Activated gamma-delta T cell treated with Interleukin-2 at 50 U/mL for 16 hours (primary cell): ENCODE results near the gene MAPK4.
"Not testable (repeated sequence)": the region's sequence is repeated elsewhere in the genome, so short reads cannot be mapped to it uniquely, and the experiment has no call there.

Experiments used
- DNase-seq: peaks from one replicate; pipeline ENCODE4 v3.0.0-alpha.2; 2020

The MAPK4 gene

DNA sequence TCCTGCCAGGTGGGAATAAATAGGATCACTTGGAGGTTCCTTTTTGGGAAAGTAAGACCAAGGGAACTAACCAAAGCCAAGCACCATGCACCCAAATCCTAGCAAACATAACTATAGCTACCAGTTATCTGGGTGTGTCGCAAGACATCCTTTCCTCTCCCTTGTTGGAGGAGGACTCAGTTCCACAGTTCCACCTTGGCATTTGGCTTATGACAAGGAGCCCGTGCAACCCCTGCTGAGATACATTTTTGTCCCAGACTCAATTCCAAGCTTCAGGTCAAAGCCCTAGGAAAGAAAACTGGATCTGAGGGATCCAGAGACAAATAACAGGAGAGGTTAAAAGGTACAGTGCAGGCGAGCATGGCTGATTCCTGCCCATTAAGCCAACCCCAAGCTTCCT, 219.1 kb downstream of the MAPK4 start:
- DNase-seq = not testable (repeated sequence)
